ENCODE measurements around the gene GNLY.

The GNLY gene

DNA sequence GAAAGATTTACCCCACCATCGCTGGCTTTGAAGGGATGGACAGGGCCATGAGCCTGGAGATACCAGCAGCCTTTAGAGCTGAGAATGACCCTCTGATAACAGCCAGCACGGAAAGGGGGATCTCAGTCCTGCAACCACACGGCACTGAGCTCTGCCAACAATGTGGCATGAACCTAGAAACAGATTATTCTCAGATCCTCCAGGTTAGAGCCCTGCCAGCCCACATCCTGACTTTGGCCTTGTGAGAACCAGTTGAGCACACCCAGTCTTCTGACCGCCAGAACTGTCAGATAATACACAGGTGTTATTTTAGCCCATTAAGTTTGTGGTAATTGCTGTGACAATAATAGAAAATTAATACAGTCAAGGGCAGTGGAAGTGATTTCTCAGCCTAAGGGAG lies 9.4 kb upstream of the GNLY start:
- DNase-seq (ENCODE audit: low read depth): no peak

DNA sequence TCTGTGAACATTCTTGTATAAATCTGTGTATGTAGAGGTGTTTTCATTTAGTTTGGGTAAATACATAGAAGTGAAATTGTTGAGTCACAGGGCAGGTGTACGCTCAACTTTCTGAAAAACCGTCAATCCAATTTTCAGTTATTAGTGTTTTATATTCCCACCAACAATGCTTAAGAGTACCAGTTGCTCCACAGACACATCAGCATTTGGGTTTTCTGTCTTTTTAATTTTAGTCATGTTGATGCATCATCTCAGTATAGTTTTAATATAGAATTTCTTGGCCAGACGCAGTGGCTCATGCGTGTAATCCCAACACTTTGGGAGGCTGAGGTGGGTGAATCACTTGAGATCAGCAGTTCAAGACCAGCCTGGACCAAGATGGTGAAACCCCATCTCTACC lies 3.2 kb upstream of the GNLY start:
- no peak for DNase-seq (ENCODE audit: low read depth)

DNA sequence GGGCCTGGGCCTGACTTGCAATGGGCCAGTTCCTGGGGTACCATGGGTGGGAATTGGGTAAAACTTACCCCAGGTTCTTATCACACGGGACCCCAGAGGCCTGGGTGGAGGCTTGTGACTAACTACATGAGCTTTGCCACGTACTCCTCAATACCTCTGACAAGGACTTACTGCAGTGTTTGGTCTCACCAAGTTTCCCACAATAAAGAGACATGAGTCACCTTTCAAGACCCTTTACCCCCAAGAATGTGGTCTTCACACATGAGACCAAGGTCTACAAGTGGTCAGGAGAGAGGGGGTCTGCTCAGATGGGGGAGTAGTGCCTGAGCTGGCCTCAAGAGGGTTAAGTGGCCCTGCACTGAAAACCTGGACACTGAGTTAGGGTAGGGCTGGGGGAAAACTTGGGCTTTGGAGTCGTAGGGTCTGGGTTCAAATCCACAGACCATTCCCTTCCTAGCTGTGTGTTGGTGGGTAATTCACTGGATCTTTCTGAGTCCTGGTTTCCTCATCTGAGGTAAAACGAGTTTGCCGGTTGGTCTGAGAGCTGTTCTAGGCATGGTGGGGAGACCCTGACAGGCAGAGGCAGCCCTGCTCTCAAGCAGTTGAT lies 2.0 kb upstream of the GNLY start:
- no peak for DNase-seq (ENCODE audit: low read depth)

DNA sequence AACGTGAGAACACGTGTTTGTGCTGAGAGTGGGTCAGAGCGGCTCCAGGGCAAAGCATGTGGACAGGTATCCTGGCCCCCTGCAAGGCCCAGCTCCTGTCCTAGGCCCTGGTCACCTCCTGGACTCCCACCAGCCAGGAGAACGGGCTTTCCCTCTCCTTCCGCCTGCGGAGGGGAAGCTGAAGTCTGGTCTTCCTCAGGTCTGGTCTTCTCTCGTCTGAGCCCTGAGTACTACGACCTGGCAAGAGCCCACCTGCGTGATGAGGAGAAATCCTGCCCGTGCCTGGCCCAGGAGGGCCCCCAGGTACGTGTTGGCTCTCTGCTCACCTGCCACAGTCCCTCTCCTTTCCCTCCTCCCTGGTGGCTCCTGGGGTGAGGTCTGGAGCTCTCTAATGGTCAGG lies 963 bp downstream of the GNLY start:
- DNase-seq (ENCODE audit: low read depth): no peak

DNA sequence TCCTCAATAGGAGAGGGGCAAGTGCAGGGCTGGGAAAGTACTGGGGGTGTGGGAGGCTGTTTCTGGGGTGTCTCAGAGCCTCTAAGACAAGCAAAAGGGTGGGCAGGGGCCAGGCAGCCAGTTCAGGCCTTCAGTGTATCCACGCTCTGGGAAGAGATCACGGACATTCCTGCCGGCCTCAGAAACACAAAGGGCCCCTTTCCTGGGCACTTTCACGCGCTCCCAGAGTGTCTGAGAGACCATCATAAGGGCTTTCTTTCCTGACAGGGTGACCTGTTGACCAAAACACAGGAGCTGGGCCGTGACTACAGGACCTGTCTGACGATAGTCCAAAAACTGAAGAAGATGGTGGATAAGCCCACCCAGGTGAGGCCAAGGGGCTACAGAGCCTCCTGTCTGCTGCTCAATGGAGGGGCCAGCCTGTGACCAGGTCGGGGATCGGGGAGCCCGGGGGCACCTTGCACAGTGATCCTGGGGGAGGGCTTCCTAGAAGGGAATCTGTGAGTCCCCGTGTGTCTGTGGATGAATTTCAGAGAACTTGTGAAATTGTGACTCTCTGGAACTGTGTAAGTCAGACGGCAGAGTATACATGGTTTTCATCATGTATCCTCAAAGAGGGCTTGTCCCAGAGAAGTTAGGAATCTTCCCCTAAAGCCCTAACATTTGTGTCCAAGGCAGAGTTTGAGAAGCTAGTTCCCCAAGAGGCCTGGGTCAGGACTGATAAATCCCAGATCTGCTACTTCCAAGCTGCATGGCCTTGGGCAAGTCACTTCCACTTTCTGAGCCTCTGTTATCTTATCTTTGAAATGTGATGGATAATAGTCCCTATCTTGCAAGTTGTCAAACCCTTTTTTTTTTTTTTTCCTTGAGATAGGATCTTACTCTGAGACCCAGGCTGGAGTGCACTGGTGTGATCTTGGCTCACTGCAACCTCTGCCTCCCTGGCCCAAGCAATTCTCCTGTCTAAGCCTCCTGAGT lies 1.8 kb downstream of the GNLY start:
- no peak for DNase-seq (ENCODE audit: low read depth)

DNA sequence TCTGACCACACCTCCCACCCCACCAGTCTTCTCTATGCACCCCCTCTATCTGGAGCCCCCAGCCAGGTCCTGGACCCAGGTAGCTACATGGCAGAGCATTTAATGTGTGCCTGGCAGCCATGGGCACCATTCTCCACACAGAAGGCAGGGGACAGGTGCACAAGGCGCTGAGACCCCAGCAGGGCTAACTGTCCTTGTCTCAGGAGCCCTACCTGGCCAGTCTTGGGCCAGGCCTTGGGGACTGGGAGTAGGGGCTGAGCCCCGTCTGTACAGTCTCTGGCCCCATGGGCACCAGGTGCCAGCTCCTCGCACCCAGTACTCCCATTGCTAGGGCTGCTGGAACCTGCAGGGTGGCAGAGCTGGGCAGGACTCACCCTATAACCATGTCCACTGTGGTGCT lies 2.9 kb downstream of the GNLY start:
- no peak for DNase-seq (ENCODE audit: low read depth)

DNA sequence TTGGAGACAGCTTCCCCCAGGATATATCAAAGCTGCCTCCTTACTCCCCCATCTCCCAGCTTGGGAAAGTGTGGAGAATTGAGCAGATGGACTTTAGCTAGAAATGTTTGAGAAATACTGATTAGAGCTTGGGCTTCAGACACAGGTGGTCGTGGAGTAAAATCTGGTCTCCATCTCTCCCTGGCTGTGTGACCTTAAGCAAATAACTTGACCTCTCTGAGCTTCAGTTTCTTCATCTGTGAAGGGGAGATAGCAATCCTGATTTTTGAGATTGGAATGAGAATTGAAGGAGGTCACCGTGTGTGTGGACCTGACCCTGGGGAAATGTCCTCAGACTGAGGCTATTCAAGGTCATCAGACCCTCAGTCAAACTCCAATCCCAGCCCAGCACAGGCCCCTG lies 3.6 kb downstream of the GNLY start:
- no peak for DNase-seq (ENCODE audit: low read depth)

DNA sequence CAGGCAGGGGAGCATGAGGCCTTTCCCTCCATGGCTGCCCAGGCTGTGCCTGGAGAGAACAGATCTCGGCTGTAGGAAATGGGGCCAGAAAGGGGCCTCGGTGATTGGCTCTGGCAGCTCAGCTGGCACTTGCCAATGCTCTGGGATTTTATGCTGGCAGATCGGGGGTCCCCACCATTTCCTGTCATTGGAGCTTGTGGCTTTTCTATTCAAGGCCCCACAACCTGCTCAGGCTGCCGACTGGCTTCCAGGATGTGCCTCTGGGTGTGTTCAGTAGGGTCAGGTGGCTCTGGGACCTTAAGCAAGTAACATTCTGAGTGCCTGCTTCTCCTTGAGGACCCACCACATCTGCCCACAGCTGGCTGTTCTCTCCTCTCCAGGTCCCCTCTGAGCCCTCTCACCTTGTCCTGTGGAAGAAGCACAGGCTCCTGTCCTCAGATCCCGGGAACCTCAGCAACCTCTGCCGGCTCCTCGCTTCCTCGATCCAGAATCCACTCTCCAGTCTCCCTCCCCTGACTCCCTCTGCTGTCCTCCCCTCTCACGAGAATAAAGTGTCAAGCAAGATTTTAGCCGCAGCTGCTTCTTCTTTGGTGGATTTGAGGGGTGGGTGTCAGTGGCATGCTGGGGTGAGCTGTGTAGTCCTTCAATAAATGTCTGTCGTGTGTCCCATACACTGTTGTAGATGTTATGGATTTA lies 4.2 kb downstream of the GNLY start:
- DNase-seq (ENCODE audit: low read depth): no peak

DNA sequence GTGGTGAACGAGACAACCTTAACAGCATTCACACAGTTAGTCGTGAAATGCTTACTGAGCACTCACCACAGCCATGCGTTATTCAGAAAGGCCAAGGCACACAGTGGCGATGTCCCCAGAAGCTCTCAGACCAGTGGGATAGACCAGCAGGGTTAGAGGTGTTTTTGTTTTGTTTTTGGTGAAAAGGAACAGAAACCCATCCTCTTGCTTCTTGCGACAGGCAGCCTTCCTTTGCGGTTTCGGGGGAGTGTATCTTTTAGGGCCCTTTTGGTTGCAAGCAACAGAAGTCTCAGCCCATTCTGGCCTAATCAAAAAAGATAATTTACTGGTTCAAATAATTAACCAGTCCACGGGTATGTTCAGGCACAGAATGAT lies 4.7 kb downstream of the GNLY start:
- no peak for DNase-seq (ENCODE audit: low read depth)

DNA sequence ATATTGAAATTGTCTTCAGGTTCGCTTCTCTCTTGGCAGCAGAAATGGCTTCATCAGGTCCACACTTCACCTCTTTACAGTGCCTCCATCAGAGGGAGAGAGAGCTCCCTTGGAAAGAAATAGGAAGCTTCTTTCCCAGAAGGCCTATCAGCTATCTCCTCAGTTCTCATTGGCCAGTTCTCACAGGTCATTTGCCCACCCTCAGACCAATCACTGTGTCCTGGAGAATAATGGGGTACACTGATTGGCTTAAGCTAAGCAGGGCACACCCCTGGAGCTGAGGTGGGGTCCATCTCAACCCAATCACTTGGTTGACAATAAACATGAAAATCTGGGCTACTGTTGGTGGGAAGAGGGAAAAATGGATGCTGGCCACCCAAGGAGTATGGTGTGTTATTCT lies 5.2 kb downstream of the GNLY start:
- no peak for DNase-seq (ENCODE audit: low read depth)

DNA sequence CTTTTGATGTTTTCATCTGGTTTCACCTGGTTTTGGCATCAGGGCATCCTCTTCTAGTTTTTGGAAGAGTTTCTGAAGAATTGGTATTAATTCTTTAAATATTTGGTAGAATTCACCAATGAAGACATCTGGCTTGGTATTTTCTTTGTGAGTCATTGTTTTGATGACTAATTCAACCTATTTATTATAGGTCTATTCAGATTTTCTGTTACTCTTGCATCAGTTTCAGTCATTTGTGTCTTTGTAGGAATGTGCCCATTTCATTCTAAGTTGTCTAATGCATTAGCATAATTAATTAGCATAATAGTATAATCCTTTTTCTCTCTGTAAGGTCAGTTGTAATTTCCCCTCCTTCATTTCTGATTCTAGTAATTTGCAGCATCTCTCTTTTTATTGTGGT lies 8.0 kb downstream of the GNLY start:
- peak; percentile 49 for DNase-seq (ENCODE audit: low read depth)

DNA sequence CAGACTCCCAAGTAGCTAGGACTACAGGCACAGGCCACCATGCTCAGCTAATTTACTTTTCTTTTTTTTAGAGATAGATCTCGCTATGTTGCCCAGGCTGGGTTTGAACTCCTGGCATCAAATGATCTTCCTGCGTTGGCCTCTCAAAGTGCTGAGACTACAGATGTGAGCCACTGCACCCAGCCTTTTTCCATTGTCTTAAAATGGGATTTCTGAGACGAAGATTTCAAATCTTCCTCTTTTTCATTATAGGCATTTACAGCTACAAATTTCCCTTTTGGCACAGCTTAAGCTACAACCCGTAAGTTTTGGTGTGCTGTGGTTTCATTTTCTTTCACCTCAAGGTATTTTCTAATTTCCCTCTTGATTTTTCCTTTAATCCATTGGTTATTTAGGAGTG lies 8.6 kb downstream of the GNLY start:
- DNase-seq (ENCODE audit: low read depth): no peak

DNA sequence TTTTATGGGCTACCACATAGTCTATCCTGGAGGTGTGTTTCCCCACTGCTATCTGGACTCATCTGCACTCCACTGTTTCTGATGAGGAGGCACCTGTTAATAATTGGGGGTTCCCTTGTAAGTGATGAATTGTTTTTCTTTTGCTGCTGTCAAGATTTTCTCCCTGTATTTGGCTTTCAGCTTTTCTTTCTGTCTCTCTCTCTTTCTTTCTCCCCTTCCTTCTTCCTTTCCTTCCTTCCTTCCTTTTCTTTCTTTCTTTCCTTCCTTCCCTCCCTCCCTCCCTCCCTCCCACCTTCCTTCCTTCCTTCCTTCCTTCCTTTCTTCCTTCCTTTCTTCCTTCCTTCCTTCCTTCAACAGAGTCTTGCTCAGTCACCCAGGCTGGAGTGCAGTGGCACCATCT lies 9.2 kb downstream of the GNLY start:
- no peak for DNase-seq (ENCODE audit: low read depth)

DNA sequence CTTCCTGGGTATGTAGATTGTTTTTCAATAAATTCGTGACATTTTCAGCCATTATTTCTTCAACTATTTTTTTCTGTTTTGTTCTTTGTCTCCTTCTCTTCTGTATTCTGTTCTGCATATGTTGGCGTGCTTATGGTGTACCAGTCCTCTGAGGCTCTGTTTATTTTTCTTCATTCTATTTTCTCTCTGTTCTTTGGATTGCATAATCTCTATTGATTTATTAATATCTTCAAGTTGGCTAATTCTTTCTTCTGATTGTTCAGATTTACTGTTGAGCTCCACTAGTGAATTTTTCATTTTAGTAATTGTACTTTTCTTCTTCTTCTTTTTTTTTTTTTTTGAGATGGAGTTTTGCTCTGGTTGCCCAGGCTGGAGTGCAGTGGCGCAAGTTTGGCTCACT lies 9.9 kb downstream of the GNLY start:
- no peak for DNase-seq (ENCODE audit: low read depth)

DNA sequence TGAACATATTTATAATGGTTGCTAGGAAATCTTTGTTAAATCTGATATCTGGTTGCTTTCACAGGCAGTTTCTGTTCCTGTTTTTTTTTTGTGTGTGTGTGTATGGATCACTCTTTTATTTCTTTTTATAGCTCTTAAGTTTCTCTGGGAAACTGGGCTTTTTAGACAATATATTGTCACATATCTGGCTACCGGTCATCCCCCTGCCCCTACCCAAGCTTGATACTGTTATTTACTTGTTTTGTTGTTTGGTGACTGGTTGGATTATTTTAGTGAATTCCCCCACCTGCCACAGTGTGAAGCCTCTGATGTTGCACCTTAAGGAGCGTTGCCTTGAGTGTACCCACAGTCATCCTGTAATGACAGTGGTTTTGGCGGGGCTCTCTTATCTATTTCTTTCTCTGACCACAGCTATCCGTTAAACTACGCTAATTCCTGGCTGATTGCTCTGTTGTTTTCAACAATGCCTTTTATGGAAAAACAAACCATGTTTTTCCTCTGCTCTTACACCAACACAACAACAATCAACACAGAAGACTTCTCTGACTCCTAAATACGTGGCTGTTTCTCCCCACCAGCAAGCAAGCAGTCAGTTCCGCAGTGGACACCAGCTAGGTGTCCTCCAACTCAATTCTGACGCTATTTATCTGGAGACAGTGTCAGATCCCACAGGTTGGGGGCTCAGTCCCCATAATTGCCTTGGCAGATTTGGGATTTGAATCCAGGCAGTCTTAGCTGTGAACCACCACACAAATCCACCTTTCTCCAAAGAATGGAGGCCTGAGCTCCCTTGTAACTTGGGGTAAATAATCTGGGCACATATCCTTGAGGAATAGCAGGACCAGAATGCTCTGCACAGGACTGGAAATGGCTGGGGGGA lies 10.9 kb downstream of the GNLY start:
- no peak for DNase-seq (ENCODE audit: low read depth)

DNA sequence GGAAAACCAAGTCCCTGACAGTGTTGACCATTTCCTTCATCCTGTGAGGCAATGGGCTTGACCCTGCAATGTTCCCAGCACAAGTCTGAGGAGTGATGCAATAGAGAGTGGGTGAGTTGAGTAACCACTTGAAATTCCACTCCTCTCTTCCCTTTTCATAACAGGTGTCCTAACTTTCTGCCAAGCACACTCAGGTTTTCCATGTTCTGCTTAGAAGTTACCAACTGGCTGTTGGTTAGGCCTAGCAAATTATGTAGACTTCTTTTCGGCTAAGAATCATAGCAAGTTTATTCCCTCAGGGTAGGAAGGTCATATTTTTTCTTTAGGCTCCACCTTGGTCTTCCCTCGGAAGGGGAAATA lies 11.5 kb downstream of the GNLY start:
- DNase-seq (ENCODE audit: low read depth): peak; percentile 94

DNA sequence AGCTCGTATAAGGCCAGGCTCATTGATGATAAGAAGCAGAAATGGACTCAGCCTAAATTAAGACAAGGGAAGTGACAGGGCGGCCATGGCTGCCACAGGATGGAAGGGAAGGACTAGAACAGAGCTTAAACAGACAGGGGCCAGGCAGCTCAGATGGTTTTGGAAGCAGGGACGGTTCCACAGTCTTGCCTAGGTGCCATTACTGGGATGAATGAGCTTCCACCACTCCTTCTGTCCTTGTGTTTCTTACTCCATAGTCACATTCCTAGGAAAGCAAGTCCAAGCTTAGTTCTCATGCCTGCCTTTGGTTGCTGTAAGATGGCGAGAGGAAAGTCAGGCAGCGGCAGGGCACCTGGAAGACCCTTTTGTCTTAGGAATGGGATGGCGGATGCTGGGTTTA lies 11.9 kb downstream of the GNLY start:
- no peak for DNase-seq (ENCODE audit: low read depth)

DNA sequence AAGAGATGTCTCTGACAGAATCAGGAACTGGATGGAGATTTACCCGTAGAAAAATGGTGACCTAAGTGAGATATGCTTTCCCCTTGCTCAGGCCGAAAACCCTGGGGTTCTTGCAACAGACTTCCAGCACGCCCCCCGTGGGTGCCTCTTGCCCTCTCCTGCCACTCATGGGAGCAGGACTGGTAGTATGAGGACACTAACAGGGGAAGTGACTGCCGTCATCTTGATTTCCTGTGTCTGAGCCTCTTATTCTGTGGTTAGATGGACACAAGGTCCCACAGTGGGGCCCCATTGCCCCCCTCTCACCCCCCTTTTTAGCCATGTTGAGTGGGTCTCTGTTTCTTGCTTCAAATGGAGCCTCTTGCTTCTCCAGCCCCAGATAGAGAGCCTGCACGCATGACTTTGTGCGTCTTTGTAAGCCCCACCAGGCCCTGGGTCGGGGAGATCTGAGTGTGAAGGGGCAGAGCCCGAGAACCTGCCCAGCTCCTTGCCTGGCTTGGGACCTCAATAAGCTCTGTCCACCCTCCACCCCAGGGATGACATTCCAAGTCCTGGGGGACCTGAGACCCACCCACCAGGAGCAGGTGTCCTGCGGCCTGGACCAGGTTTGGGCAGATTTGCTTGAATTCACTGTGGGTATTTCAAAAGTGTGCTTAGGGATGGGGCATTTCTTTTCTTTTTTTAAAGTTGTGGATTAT lies 12.6 kb downstream of the GNLY start:
- no peak for DNase-seq (ENCODE audit: low read depth)

DNA sequence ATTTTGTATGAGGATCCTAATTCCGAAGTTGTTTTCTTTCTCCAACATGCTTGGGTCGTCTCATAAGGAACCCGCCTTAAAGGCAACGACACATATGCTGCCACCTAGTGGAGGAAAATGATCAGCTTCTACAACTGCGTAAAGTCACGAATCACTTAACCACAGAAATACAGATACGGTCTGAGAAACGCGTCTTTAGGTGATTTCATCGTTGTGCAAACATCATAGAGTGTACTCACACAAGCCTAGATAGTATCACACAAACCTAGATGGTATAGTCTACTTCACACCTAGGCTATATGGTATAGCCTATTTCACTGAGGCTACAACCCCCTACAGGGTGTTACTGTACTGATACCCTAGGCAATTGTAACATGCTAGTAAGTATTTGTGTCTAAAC lies 13.1 kb downstream of the GNLY start:
- peak; percentile 78 for DNase-seq (ENCODE audit: low read depth)

DNA sequence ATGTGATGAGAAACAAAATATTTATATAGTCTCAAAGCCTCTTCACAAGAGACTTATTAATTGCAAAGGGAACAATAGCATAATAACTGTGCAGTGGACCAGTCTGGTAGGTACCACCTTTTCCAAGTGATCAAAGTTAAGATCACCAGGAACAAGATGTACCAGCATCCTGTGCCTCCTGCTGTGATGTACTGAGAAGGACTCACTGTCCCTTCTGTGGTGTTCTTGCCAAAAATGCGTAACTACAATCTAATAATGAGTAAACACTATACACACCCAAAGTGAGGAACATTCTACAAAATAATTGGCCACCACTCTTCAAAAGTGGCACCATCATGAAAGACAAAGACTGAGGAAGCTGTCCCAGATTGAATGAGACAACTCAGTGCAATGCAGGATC lies 14.5 kb downstream of the GNLY start:
- DNase-seq (ENCODE audit: low read depth): no peak

DNA sequence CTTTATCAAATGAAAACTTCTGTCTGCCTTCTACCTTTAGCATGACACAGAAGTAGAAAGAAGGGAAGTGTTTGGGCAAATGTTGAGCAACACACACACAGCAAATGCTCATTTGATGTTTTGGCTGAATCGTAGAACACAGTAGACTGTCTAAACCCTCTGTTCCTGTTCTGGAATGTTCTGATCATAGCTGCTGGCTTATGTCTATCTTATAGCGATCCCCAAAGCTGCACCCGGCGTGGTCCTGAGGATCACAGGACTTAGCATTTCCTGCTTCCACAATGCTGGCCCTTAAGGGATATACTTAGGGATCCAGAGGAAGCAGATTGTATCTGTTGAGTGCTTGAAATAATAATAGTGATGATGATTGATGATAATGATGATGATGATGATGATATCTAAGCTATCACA lies 15.2 kb downstream of the GNLY start:
- no peak for DNase-seq (ENCODE audit: low read depth)
